ENCODE results near the gene OR10D3.

OR10D3 gene

DNA sequence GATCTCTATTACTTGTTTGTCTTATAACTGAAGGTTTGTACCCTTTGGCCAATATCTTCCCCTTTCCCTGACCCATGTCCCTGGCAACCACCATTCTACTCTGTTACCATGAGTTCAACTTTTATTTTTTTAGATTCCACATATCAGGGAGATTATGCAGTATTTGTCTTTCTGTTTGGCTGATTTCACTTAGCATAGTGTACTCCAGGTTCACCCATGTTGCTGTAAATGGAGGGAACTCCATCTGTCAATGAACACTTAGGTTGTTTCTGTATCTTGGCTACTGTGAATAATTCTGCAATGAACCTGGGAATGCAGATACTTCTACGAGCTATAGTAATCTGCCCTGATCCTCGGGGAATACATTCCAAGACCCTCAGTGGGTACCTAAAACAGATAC lies 14.9 kb downstream of the OR10D3 start:
- H3K36me3 Mint-ChIP-seq (ENCODE audit: low read depth): no peaks in the 10 kb centered on the region
- H3K4me1 Mint-ChIP-seq: peaks cover 5% of the 10 kb centered on the region
- peaks cover 4% of the 10 kb centered on the region for H3K9me3 Mint-ChIP-seq
- TF ChIP-seq, protein P1, sequence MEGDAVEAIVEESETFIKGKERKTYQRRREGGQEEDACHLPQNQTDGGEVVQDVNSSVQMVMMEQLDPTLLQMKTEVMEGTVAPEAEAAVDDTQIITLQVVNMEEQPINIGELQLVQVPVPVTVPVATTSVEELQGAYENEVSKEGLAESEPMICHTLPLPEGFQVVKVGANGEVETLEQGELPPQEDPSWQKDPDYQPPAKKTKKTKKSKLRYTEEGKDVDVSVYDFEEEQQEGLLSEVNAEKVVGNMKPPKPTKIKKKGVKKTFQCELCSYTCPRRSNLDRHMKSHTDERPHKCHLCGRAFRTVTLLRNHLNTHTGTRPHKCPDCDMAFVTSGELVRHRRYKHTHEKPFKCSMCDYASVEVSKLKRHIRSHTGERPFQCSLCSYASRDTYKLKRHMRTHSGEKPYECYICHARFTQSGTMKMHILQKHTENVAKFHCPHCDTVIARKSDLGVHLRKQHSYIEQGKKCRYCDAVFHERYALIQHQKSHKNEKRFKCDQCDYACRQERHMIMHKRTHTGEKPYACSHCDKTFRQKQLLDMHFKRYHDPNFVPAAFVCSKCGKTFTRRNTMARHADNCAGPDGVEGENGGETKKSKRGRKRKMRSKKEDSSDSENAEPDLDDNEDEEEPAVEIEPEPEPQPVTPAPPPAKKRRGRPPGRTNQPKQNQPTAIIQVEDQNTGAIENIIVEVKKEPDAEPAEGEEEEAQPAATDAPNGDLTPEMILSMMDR (IDR thresholded peaks at IDR 0.05): no peak
- DNase-seq: no peak
- H3K27ac Mint-ChIP-seq: no peak overlapping the region
- peaks cover 3% of the 10 kb centered on the region for H3K27me3 Mint-ChIP-seq (ENCODE audit: low read depth, poor library complexity)
- H3K4me3 Mint-ChIP-seq: no peak overlapping the region

DNA sequence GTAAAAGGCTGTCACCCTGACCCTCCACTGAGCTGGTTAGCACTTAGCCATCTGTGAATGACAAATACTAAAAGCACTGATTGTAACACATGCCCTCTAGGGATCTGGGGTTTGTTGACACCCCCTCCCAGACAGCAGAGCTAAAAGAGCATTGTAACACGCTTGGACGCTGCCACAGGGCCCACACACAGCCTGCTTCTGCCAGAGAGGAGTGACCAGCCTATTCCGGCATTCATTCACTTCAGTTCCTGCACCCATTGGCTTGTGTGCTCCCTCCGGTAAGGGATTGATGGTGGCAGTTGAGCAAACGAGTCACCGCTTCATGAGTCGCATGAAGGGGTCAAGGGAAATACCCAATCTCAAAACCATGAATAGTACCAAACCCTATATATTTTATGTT lies 15.8 kb downstream of the OR10D3 start:
- Mint-ChIP-seq H3K27ac (no peak overlapping the region), H3K36me3 (ENCODE audit: low read depth) (no peaks in the 10 kb centered on the region), H3K9me3 (peaks cover 4% of the 10 kb centered on the region), H3K4me1 (peaks cover 5% of the 10 kb centered on the region), H3K27me3 (ENCODE audit: low read depth, poor library complexity) (peaks cover 2% of the 10 kb centered on the region), H3K4me3 (no peak overlapping the region)
- TF ChIP-seq, protein P1 (IDR thresholded peaks at IDR 0.05): no peak
- DNase-seq: no peak

DNA sequence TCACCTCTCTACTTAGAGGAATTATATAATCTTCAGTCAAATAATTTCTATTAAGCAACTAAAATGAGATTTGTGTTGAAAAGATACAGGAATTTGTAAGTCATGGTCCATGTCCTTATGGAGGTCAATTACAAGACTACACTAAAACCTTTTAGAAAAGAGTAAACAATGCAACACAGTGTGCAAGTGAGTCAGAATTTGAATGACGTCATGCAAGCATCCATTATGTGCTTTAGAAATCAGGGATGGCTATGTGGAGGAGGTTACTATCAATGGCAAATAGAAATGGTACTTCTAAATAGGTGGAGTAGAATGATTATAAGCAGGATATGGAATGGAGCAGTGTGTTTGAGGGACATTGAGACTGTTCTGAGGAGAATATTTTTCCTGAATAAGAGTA lies 16.6 kb downstream of the OR10D3 start:
- no peak overlapping the region for H3K4me3 Mint-ChIP-seq
- TF ChIP-seq, protein P1 (IDR thresholded peaks at IDR 0.05): no peak
- no peak overlapping the region for H3K27ac Mint-ChIP-seq

DNA sequence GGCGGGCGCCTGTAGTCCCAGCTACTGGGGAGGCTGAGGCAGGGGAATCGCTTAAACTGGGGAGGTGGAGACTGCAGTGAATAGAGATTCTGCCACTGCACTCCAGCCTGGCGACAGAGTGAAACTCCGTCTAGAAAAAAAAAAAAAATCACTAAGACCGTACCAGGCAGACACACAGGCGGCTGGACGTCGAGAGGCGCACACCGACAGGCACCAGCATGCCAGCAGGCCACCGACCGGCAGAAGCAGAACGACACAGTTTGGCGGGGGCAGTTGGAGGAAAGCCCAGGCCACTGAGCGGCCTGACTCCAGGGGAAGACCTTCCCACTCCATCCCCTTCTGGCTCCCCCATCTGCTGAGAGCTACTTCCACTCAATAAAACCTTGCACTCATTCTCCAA lies 17.5 kb downstream of the OR10D3 start:
- H3K27me3 Mint-ChIP-seq (ENCODE audit: low read depth, poor library complexity): no peaks in the 10 kb centered on the region
- H3K4me1 Mint-ChIP-seq: no peaks in the 10 kb centered on the region
- no peak overlapping the region for H3K4me3 Mint-ChIP-seq
- H3K9me3 Mint-ChIP-seq: peaks cover 4% of the 10 kb centered on the region
- no peak overlapping the region for H3K27ac Mint-ChIP-seq
- H3K36me3 Mint-ChIP-seq (ENCODE audit: low read depth): no peaks in the 10 kb centered on the region
- TF ChIP-seq, protein P1 (IDR thresholded peaks at IDR 0.05): no peak
- DNase-seq: no peak

More for the DNA sequence above, 16.6 kb downstream of the OR10D3 start:
- Mint-ChIP-seq H3K4me1 (peaks cover 5% of the 10 kb centered on the region), H3K36me3 (ENCODE audit: low read depth) (no peaks in the 10 kb centered on the region), H3K9me3 (peaks cover 4% of the 10 kb centered on the region), H3K27me3 (ENCODE audit: low read depth, poor library complexity) (no peaks in the 10 kb centered on the region)
- DNase-seq: no peak

DNA sequence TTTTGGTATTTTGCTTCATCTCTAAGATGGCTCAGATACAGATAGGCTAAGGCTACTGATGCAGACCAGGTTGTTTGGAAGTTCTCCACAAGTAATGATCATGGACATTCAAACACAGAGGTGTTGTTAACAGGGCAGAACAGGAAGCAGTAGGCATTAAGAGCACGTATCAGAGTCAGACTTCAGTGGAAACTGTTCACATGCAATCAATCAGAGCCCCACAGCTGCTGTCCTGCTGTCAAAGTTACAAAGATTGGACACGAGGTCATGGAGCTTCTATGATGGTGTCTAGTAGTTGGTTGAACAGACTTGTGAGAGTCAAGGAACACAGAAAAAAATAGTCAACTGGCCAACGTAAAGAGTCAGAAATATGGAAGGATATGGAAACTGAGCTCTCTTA lies 19.8 kb downstream of the OR10D3 start:
- H3K27ac Mint-ChIP-seq: no peak overlapping the region
- H3K4me1 Mint-ChIP-seq: no peaks in the 10 kb centered on the region
- H3K27me3 Mint-ChIP-seq (ENCODE audit: low read depth, poor library complexity): peaks cover 3% of the 10 kb centered on the region
- TF ChIP-seq, protein P1 (IDR thresholded peaks at IDR 0.05): no peak
- no peaks in the 10 kb centered on the region for H3K36me3 Mint-ChIP-seq (ENCODE audit: low read depth)
- H3K9me3 Mint-ChIP-seq: peaks cover 4% of the 10 kb centered on the region
- no peak overlapping the region for H3K4me3 Mint-ChIP-seq
- no peak for DNase-seq

DNA sequence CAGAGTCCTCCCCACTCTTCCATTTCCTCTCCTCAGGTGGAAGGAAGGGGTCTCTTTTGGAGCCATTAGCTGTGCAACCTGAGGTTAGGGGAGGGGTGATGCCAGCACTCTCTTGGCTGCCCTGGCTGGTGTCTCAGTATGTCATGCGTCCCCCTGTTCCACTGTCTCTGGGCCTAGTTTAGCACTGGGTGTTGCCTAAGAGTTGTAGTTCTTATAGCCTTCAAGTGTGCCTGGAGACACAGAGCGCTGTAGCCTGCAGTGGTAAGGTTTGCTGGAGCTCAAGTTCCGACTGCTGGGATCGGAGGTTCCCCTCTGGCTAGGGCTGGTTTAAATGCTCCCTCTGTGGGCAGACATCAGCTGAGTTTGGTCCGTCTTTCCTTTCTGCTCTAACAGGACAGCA lies 20.9 kb downstream of the OR10D3 start:
- Mint-ChIP-seq H3K4me1 (no peaks in the 10 kb centered on the region), H3K4me3 (no peak overlapping the region), H3K36me3 (ENCODE audit: low read depth) (no peaks in the 10 kb centered on the region), H3K27me3 (ENCODE audit: low read depth, poor library complexity) (peaks cover 3% of the 10 kb centered on the region), H3K27ac (no peak overlapping the region), H3K9me3 (no peaks in the 10 kb centered on the region)
- DNase-seq: no peak
- TF ChIP-seq, protein P1 (IDR thresholded peaks at IDR 0.05): no peak

Measured in nephron progenitor cell (in vitro differentiated cells).